H54 (cell line): ENCODE measurements around the gene HEPHL1.

Source experiments
- DNase-seq: peaks from one replicate; pipeline ENCODE4 v3.0.0; 2011; ENCODE audit warnings: low spot score, mixed read lengths; ENCODE audit not compliant: insufficient read length
- FAIRE-seq: peaks from 3 replicates; lab custom pipeline; 2011; peaks lifted over from hg19 to GRCh38; lab: Jason Lieb, UNC
- POLR2A ChIP-seq: IDR thresholded peaks from 2 replicates; pipeline ENCODE4 v1.6.1; 2011; ENCODE audit warnings: low read depth, mild to moderate bottlenecking, low read length

Gene HEPHL1

GRCh38 chr11:94032725-94033124 lies 11.6 kb downstream of the HEPHL1 start:
- no peak for TF ChIP-seq POLR2A
- FAIRE-seq: no peak

GRCh38 chr11:94034207-94034606 lies 13.1 kb downstream of the HEPHL1 start:
- no peak for TF ChIP-seq POLR2A
- no peak for FAIRE-seq
- no peak for DNase-seq

More at GRCh38 chr11:94032725-94033124, 11.6 kb downstream of the HEPHL1 start:
- no peak for DNase-seq

DNA sequence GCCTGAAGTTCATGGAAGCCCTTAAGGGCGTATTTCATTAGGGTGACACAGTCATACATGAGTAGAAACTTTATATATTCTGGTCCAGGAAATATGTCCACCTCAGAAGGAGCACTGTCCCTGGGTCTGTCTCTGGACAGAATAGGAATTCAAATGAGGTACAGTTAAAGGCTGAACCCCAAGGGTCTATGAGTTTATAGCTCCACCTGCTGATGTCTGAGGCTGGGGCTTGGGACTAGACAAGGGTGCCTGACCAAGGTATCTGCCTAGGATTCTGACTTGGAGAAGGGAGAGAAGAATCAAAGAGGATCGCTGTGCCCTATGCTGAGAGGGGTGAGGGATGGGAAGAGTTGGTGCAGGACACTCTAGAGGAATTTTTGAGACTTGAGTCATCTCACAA lies 14.9 kb downstream of the HEPHL1 start:
- no peak for TF ChIP-seq POLR2A
- DNase-seq: no peak
- no peak for FAIRE-seq

DNA sequence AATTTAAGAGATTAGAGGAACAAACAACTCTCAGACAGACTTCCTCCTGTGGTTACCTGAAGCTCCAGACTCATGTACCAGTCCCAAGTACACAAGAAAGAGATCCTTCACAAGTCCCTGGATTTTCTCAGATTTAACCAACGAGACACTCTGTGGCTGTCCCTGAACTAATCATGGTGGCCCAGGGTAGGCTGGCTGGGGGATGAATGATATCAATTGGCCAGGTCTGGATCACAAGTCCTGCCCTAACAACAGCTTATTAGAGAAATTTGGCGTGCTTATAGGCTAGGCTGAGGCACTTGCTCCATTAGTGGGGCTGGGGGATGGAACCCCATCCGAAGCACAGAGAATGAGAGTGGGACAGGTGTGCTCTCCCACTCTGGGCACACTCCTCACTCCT lies 22.1 kb downstream of the HEPHL1 start:
- DNase-seq (no peak), FAIRE-seq (no peak)
- no peak for TF ChIP-seq POLR2A

DNA sequence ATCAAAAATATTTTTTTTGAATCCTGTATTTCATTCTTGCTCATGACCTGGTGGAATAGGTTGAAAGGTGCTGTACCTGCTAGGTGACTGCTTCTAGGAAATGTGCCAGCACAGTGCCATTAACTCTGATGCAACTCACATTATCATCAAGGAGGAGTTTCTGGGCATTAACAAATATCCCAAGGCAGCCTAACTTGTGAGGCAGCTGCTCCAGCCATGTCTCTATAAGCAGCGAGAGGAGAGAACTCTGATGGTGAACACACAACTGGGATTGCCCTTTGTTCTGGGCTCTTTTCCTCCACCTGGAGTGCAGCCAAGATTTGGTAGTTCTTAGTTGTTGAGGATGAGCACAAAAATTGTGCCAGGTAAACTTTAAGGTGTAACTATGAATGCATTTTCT lies 25.6 kb downstream of the HEPHL1 start:
- TF ChIP-seq POLR2A: no peak
- DNase-seq (no peak), FAIRE-seq (no peak)

DNA sequence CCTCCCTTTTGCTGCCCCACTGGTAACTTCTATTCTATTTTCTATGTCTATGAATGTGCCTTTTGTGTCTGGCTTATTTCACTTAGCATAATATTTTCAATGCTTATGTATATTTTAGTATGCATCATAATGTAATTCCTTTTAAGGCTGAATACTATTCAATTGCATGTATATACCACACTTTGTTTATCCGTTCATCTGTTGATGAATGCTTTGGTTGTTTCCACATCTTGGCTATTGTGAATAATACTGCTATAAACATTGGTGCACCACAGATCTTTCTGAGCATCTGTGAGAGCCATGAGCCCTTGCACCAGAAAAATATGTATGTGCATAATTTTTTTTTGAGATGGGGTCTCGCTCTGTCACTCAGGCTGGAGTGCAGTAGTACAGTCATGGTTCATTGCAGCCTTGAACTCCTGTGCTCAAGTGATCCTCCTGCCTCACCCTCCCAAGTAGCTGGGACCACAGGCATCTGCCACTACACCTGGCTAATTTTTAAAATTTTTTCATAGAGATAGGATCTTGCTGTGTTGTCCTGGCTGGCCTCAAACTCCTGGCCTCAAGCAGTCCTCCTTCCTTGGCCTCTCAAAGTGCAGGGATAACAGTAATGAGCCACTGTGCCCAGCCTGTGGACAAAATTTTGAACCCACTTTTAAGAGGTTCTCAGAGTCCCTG lies 27.0 kb downstream of the HEPHL1 start:
- FAIRE-seq: no peak

GRCh38 chr11:94049351-94049750 lies 28.2 kb downstream of the HEPHL1 start:
- DNase-seq: no peak
- no peak for TF ChIP-seq POLR2A
- no peak for FAIRE-seq

More for the DNA sequence above, 27.0 kb downstream of the HEPHL1 start:
- no peak for DNase-seq
- no peak for TF ChIP-seq POLR2A

- FAIRE-seq (no peak), DNase-seq (no peak)
- no peak for TF ChIP-seq POLR2A
These were observed 37.5 kb downstream of the HEPHL1 start for GRCh38 chr11:94058630-94059029.

DNA sequence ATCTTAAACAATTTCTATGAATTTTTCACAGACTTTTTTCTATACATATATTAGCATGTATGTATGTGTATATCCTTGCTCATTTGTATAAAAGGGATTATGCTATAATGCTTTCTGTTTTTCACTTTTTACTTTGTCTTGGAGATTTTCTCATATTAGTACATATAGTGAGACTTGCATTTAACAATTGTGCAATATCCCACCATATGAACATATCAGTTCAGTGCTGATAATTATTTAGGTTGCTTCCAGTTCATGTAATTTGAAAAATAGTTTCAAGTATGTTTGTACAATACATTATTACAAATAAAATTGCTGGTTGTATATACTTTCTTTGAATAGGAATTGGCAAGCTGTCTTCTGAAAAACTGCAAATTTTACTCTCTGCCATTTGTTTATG lies 37.9 kb downstream of the HEPHL1 start:
- no peak for FAIRE-seq
- no peak for DNase-seq

DNA sequence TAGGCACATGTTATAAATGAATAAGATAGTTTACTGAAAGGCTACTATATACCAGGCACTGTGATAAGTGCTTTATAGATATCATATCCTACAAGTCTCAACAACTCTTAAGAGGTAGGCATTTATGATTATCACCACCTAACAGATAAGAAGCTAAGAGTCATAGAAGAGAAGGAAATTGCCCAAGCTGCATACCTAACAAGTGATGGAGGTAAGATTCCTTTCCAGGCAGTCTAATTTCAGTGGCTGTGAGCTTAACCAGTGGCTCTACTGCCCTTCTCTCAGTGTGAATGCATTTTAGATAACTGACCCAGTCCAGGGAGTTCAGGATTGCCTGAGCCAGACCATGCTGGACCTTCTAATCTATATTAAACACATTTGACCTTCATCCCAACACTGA lies 39.2 kb downstream of the HEPHL1 start:
- DNase-seq (no peak), FAIRE-seq (no peak)
- TF ChIP-seq POLR2A: no peak

More for the DNA sequence above, 37.9 kb downstream of the HEPHL1 start:
- TF ChIP-seq POLR2A: no peak

GRCh38 chr11:94062360-94062759 lies 41.2 kb downstream of the HEPHL1 start:
- DNase-seq (no peak), FAIRE-seq (no peak)
- TF ChIP-seq POLR2A: no peak

DNA sequence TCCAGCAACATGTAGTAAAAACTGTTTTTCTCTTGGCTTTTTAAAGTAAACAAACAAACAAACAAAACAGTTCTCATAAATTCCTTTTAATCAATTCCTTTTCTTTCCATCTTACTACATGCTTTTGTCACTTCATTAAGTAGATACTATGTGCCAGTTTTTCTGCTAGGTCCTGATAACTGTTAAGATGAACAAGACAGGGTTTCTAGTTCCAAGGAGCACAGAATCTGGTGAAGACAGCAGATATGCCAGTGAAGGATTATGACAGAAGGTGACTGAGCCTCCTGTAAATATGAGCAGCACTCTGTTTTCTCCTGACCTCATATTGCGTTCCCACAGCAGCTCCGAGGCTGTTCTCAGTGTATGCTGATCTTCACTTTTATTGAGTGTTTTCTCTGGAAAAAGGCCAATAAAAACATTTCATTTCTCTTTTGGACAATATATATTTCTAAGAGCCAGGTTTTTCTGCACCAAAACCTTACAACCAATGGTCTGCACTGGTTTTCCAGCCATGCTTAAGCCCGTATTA lies 45.8 kb downstream of the HEPHL1 start:
- FAIRE-seq (no peak), DNase-seq (no peak)
- TF ChIP-seq POLR2A: no peak

DNA sequence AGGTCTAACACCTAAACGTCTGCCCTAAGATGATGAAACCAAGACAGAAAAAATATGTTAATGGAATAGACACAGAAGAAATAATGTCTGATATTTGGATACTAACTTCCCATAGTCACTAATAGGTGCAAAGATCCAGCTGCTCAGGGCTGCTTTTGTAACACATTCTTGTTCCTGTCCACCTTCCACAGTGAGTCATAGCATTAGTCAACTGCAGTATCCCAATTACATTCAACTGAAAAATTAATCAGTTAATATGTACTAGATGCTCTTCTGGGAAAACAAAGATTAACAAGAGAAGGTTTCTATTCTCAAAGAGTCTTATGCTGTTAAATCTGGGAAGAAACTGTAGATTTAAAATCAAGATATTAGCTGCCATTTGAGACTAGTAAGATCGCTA lies 47.6 kb downstream of the HEPHL1 start:
- TF ChIP-seq POLR2A: no peak
- DNase-seq: no peak
- no peak for FAIRE-seq

DNA sequence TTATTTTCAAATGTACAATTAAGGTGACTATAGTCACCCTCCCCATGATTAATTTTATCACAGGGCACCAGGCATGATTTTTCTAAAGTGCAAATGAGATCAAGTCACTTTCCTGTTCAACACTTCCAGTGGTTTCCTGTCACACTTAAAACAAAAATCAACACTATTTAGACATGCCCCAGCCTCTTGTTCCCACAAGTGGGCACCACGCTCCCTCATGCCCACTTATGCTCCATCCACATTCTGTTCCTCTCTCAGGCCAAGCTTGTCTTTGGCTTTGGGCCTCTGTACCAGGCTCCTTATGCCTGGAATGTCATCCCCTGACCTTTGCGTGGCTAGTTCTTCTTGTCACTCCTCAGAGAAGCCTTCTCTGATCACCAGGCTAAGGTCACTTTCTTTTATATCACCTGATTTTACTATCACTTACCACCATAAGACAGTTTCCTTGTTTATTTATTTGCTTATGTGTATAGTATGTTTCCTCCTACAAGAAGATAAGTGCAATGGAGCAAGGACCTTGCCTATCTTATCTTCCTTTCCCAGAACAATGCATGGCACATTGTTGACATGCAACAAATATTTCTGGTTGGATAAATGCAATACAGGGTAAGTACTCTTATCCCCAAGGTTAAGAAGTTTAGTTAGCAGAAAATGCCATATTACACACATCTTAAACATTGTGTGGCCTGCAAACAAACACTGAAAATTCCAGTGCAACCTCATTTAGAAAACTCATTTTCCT lies 56.6 kb downstream of the HEPHL1 start:
- FAIRE-seq: no peak
- DNase-seq: no peak
- no peak for TF ChIP-seq POLR2A
